ENCODE measurements around the gene LBHD2. TPM values are rescaled to one million over a fixed set of nuclear protein-coding genes. Genes with fewer than 3 reads are reported as not detected.

The LBHD2 gene
- total and polyA plus RNA-seq, 2 experiments from 2014 or later = not detected

GRCh38 chr14:103096387-103096786, 12.4 kb downstream of the LBHD2 start:
- Mint-ChIP-seq H3K27ac (no peak overlapping the region; the same call in 1 of the 2 replicates), H3K9me3 (no peaks in the 10 kb centered on the region), H3K4me1 (peaks cover 12% of the 10 kb centered on the region), H3K36me3 (ENCODE audit: low read depth) (no peaks in the 10 kb centered on the region), H3K4me3 (no peak overlapping the region; the same call in 2 of the 3 replicates), H3K27me3 (ENCODE audit: insufficient read depth, low read depth, poor library complexity) (peaks cover 29% of the 10 kb centered on the region)
- ATAC-seq (no peak), DNase-seq (ENCODE audit: low spot score) (no peak)
- peaks cover 6% of the 10 kb centered on the region for H3K27me3 ChIP-seq (ENCODE audit: insufficient read depth)
- no peak overlapping the region for H3K4me3 ChIP-seq
- TF ChIP-seq ETS1 (IDR thresholded peaks at IDR 0.05) = no peak
- TF ChIP-seq CTCF (conservative IDR thresholded peaks at IDR 0.05; ENCODE audit: low read depth in 2 of 2) = no peak
- no peak for TF ChIP-seq ZNF114 (CRISPR knock-in tag; IDR thresholded peaks at IDR 0.05)
- no peak for TF ChIP-seq ZNF462 (CRISPR knock-in tag; IDR thresholded peaks at IDR 0.05)
- TF ChIP-seq POLR2AphosphoS5 (IDR thresholded peaks at IDR 0.05; ENCODE audit: low read depth) = no peak
- TF ChIP-seq JUNB (IDR thresholded peaks at IDR 0.05; ENCODE audit: unreplicated experiment) = no peak
- TF ChIP-seq CREB1 (CRISPR knock-in tag; IDR thresholded peaks at IDR 0.05; ENCODE audit: low read depth) = no peak
- TF ChIP-seq STAT1 (IDR thresholded peaks at IDR 0.05; ENCODE audit: unreplicated experiment) = no peak
- TF ChIP-seq REST (IDR thresholded peaks at IDR 0.05; ENCODE audit: unreplicated experiment) = no peak
- TF ChIP-seq NANOG (IDR thresholded peaks at IDR 0.05; ENCODE audit: borderline replicate concordance) = no peak
- no peaks in the 10 kb centered on the region for H3K9me2 ChIP-seq (ENCODE audit: insufficient read depth)
- H3F3A ChIP-seq (replicated peaks; ENCODE audit: low read depth) = 0 out of 2 replicates have a peak, but pooled peaks cover 4% of the 10 kb centered on the region
- H3K79me2 ChIP-seq (replicated peaks; ENCODE audit: insufficient read depth) = no peaks in the 10 kb centered on the region
- peaks cover 5% of the 10 kb centered on the region; the same call in 1 of the 2 replicates for H3K4me1 ChIP-seq (ENCODE audit: insufficient read depth)
- no peak overlapping the region for H2AFZ ChIP-seq
- H4K20me1 ChIP-seq (replicated peaks; ENCODE audit: insufficient read depth) = no peaks in the 10 kb centered on the region
- H3K36me3 ChIP-seq (ENCODE audit: insufficient read depth) = no peaks in the 10 kb centered on the region
- no peak overlapping the region for H3K27ac ChIP-seq (ENCODE audit: low read depth)
- H3K4me2 ChIP-seq = no peak overlapping the region

Data from GM23338 (cell line).